SK-N-MC (cell line): ENCODE measurements around the gene TNNC2.
A peak's percentile ranks its signal among the peaks of the same experiment; 100 is the strongest.

ENCODE experiments used
- DNase-seq: peaks from one replicate; pipeline ENCODE4 v3.0.0-alpha.2; 2011; ENCODE audit warnings: low read depth, low spot score
- H3K27ac ChIP-seq: fragments of 200-600 bp; sonication (generic); 2 replicates; pipeline ENCODE4 v1.5.1; 2016; ENCODE audit warnings: mixed run types
- H3K36me3 ChIP-seq: fragments of 200-600 bp; sonication (generic); 2 replicates; pipeline ENCODE4 v1.6.1; 2017; ENCODE audit warnings: antibody characterized with exemption, low read length, mixed read lengths; ENCODE audit not compliant: insufficient read depth
- H3K4me3 ChIP-seq: fragments of 200-600 bp; sonication (generic); 2 replicates; pipeline ENCODE4 v1.5.1; 2016
- H3K9ac ChIP-seq: fragments of 200-600 bp; sonication (generic); 2 replicates; pipeline ENCODE4 v1.8.0; 2017; ENCODE audit warnings: mixed run types, mixed read lengths; ENCODE audit not compliant: insufficient read length
- H3K9me3 ChIP-seq: fragments of 200-600 bp; sonication (generic); 2 replicates; pipeline ENCODE4 v1.6.1; 2017; ENCODE audit warnings: low read depth, mild to moderate bottlenecking, antibody characterized with exemption, low read length, moderate library complexity, mixed read lengths
- EZH2 ChIP-seq: fragments of 200-600 bp; sonication (generic); IDR thresholded peaks from one replicate; pipeline ENCODE4 v1.6.1; 2017; ENCODE audit warnings: antibody characterized with exemption
- FOXP2 ChIP-seq: optimal IDR thresholded peaks from 2 replicates; pipeline ENCODE3; 2011; ENCODE audit warnings: mild to moderate bottlenecking, moderate library complexity; ENCODE audit not compliant: insufficient read depth; ENCODE audit errors: extremely low read length, control extremely low read depth
- POLR2AphosphoS5 ChIP-seq: IDR thresholded peaks from 2 replicates; pipeline ENCODE4 v1.6.1; 2012; ENCODE audit warnings: mild to moderate bottlenecking, low read depth, low read length, borderline replicate concordance

Gene TNNC2

GRCh38 chr20:45792317-45793118 lies 34.6 kb downstream of the TNNC2 start:
- Histone ChIP-seq H3K36me3 (peaks cover 27% of the 10 kb centered on the region), H3K4me3 (peak overlapping the region; percentile 83), H3K9ac (peak overlapping the region; percentile 94), H3K9me3 (no peaks in the 10 kb centered on the region), H3K27ac (no peak overlapping the region)
- TF ChIP-seq EZH2, result no peak
- TF ChIP-seq FOXP2, result no peak
- TF ChIP-seq POLR2AphosphoS5, result no peak
- DNase-seq, result no peak

- Histone ChIP-seq H3K27ac (no peak overlapping the region), H3K4me3 (no peak overlapping the region), H3K36me3 (no peaks in the 10 kb centered on the region), H3K9me3 (no peaks in the 10 kb centered on the region), H3K9ac (no peak overlapping the region)
- no peak for DNase-seq
- TF ChIP-seq POLR2AphosphoS5 (no peak), EZH2 (no peak), FOXP2 (no peak)
Observed at GRCh38 chr20:45788351-45788750, 38.8 kb downstream of the TNNC2 start.

- TF ChIP-seq EZH2, result no peak
- no peak for TF ChIP-seq POLR2AphosphoS5
- no peak for TF ChIP-seq FOXP2
- no peak overlapping the region for H3K9ac ChIP-seq
- no peaks in the 10 kb centered on the region for H3K9me3 ChIP-seq
- no peak overlapping the region for H3K4me3 ChIP-seq
- DNase-seq, result no peak
- no peaks in the 10 kb centered on the region for H3K36me3 ChIP-seq
- no peak overlapping the region for H3K27ac ChIP-seq
Observed at GRCh38 chr20:45783656-45784294, 43.3 kb downstream of the TNNC2 start.

GRCh38 chr20:45782890-45783289 lies 44.2 kb downstream of the TNNC2 start:
- H3K9ac ChIP-seq, result no peak overlapping the region
- no peaks in the 10 kb centered on the region for H3K36me3 ChIP-seq
- H3K27ac ChIP-seq, result no peak overlapping the region
- no peak for DNase-seq
- TF ChIP-seq POLR2AphosphoS5 (no peak), FOXP2 (no peak), EZH2 (no peak)
- no peak overlapping the region for H3K4me3 ChIP-seq
- no peaks in the 10 kb centered on the region for H3K9me3 ChIP-seq

GRCh38 chr20:45781391-45781931 lies 45.7 kb downstream of the TNNC2 start:
- no peak overlapping the region for H3K27ac ChIP-seq
- H3K9ac ChIP-seq, result no peak overlapping the region
- H3K4me3 ChIP-seq, result no peak overlapping the region
- H3K36me3 ChIP-seq, result no peaks in the 10 kb centered on the region
- no peak for DNase-seq
- H3K9me3 ChIP-seq, result no peaks in the 10 kb centered on the region
- TF ChIP-seq EZH2 (no peak), POLR2AphosphoS5 (no peak), FOXP2 (no peak)

- Histone ChIP-seq H3K4me3 (no peak overlapping the region), H3K9me3 (no peaks in the 10 kb centered on the region), H3K27ac (no peak overlapping the region), H3K36me3 (no peaks in the 10 kb centered on the region), H3K9ac (no peak overlapping the region)
- no peak for DNase-seq
- no peak for TF ChIP-seq FOXP2
Observed at GRCh38 chr20:45780159-45780558, 47.0 kb downstream of the TNNC2 start.

GRCh38 chr20:45779011-45779915 lies 47.8 kb downstream of the TNNC2 start:
- no peaks in the 10 kb centered on the region for H3K36me3 ChIP-seq
- no peak overlapping the region for H3K9ac ChIP-seq
- no peak overlapping the region for H3K4me3 ChIP-seq
- TF ChIP-seq POLR2AphosphoS5, result no peak
- TF ChIP-seq FOXP2, result no peak
- TF ChIP-seq EZH2, result no peak
- no peak overlapping the region for H3K27ac ChIP-seq
- DNase-seq, result no peak
- no peaks in the 10 kb centered on the region for H3K9me3 ChIP-seq

- no peak overlapping the region for H3K9ac ChIP-seq
- H3K4me3 ChIP-seq, result no peak overlapping the region
- no peaks in the 10 kb centered on the region for H3K36me3 ChIP-seq
- no peaks in the 10 kb centered on the region for H3K9me3 ChIP-seq
- TF ChIP-seq POLR2AphosphoS5 (no peak), FOXP2 (no peak), EZH2 (no peak)
- H3K27ac ChIP-seq, result no peak overlapping the region
- no peak for DNase-seq
Observed at GRCh38 chr20:45776931-45777330, 50.2 kb downstream of the TNNC2 start.
